Measurements from ENCODE around the gene C22orf42.

The C22orf42 gene

DNA sequence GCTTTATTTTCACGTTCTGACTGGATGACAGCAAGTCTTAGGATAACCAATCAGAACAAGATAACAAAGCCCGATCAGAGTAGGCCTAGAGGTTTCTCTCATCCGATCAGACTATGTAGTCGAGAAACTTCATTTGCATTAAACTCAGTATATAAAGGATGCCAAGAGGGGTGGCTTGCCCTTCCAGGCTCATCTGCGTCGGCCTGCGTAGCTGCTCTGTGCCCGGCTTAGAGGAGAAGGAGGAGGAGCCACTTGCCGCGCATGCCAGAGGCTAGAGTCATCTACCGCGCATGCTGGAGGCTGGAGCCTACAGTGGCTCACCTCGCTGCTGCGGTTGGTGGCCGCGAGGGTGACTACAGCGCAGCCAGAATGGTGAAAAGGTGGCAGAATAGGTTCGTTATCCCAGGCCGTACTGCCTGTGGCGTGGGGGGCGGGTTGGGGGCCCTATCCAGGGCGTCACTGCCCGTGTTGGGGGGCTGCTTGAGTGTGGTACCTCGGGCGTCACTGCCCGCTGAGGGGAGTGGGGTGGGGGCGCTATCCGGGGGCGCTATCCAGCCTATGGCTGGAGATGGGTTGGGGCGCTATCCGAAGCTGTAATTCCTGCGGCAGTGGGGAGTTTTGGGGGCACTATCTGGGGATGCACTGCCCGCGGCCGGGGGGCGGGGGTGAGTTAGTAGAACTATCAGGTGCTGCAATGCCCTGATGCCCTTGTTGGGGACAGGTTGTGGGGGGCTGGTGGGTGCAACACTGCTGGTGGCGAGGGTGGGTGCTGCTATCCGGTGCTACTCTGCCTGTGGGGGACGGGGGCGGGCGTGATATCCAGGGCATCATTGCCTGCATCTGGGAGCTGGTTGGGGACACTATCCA lies 46.0 kb upstream of the C22orf42 start, which contains the start of gene RFPL2:
Gene RFPL2 (minus strand): TSS at position 218 of the 867 bp plus-strand sequence. CDS start 2,622 bp downstream, outside the sequence.
- TF ChIP-seq, protein P1, sequence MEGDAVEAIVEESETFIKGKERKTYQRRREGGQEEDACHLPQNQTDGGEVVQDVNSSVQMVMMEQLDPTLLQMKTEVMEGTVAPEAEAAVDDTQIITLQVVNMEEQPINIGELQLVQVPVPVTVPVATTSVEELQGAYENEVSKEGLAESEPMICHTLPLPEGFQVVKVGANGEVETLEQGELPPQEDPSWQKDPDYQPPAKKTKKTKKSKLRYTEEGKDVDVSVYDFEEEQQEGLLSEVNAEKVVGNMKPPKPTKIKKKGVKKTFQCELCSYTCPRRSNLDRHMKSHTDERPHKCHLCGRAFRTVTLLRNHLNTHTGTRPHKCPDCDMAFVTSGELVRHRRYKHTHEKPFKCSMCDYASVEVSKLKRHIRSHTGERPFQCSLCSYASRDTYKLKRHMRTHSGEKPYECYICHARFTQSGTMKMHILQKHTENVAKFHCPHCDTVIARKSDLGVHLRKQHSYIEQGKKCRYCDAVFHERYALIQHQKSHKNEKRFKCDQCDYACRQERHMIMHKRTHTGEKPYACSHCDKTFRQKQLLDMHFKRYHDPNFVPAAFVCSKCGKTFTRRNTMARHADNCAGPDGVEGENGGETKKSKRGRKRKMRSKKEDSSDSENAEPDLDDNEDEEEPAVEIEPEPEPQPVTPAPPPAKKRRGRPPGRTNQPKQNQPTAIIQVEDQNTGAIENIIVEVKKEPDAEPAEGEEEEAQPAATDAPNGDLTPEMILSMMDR (IDR thresholded peaks at IDR 0.05; ENCODE audit: extremely low read depth, missing control alignments): no peak
- DNase-seq (ENCODE audit: low spot score): no peak

DNA sequence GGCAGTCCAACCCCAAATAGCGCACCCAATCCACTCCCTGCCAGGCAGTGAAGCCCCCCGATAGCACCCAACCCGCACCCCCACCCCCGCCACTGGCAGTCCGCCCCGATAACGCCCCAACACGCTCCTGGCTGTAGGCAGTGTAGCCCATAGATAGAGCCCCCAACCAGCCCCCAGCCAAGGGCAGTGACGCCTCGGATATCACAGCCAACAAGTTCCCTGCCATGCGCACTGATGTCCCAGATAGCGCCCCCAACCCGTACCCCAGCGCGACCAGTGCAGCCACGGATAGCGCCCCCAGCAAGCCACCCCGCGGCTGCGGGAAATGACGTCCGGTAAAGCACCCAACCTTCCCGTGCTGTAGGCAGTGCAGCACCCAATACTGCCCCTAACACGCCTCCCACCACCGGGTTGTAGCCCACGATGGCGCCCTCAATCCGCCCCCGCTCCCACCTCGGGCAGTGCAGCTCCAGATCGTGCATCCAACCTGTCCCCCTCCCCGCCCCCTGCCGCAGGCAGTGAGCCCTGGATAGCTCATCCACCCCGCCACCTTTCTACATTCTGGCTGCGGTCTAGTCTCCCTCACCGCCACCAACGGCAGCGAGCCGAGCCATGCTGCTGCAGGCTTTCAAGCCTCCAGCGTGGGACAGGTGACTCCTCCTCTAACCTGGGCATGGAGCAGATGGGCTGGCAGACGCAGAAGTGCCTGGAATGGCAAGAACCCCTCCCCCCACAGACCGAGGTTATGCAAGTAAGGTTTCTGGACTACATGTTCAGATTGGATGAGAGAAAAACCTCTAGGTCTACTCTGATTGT lies 45.1 kb upstream of the C22orf42 start:
- DNase-seq (ENCODE audit: low spot score): no peak

DNA sequence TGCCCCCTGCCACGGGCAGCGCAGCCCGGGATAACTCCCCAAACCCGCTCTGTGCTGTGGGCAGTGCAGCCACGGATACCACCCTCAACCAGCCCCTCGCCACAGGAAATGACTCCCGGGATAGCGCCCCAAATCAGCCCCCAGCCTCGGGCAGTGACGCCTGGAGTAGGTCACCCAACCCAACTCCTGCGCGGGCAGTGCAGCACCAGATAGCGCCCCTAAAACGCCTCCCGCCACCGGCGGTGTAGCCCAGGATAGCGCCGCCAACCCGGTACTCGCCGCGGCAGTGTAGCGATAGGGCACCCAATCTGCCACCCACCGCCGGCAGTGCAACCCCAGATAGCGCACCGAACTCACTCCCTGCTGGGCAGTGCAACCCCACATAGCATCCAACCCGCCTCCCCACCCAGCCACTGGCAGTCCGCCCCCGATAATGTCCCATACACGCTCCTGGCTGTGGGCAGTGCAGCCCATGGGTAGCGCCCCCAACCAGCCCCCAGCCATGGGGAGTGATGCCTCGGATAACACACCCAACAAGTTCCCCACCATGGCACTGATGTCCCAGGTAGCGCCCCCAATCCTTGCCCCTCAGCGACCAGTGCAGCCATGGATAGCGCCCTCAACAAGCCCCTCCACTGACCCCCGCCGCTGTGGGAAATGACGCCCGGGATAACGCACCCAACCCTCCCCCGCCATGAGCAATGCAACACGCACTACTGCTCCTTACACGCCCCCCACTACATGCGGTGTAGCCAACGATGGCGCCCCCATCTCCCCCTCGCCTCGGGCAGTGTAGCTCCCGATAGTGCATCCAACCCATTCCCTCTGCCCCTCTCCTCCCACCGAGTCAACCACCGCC lies 44.3 kb upstream of the C22orf42 start:
- no peak for DNase-seq (ENCODE audit: low spot score)
- TF ChIP-seq, protein P1 (IDR thresholded peaks at IDR 0.05; ENCODE audit: extremely low read depth, missing control alignments): no peak

More for the DNA sequence above, 45.1 kb upstream of the C22orf42 start:
- TF ChIP-seq, protein P1 (IDR thresholded peaks at IDR 0.05; ENCODE audit: extremely low read depth, missing control alignments): no peak

DNA sequence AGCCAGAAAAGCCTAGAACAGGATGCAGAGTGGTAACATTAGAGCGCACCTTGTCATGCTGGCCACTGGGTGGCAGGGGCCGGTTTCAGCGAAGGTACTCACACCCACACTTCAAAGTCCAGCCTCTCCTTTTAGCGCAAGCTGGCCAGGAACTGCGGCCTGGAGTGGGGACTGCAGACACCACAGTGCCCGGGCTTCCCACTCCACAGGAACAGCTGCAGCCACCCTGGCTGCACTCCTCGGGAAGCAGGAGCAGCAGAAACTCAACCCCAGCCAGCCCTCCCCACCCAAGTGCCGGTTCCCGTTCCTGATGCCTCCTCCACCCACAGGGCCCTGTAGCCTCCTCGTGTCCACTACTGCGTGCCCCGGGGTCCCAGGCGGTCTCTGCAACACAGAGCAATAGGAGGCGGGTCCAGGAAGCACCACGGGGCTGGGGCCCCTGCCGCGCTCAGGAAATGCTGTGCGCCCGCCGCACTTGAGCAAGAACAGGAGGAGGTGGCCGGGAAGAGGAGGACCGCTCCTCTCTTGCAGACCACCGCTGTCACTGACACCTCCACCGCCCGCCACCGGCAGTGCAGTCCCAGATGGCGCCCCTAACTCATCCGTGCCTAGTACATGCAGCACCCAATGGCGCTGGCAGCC lies 43.6 kb upstream of the C22orf42 start:
- TF ChIP-seq, protein P1 (IDR thresholded peaks at IDR 0.05; ENCODE audit: extremely low read depth, missing control alignments): no peak
- no peak for DNase-seq (ENCODE audit: low spot score)

DNA sequence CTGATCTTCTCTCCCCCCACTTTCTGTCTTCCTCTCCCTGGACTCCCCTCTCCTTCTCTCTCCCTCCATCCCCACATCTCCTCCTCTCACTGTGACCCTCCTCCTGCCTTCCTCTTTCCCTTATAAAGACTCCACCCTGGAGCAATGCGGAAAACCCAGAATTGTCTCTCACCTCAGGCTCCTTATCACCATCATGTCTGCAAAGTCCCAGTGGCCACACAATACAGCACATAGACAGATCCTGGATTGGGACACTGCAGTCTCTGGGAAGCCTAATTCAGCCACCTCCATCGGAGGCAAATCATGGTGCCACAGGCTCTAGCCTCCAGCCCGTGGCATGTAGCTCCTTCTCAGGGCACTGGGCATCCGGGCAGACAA lies 43.0 kb upstream of the C22orf42 start:
- DNase-seq (ENCODE audit: low spot score): no peak
- TF ChIP-seq, protein P1 (IDR thresholded peaks at IDR 0.05; ENCODE audit: extremely low read depth, missing control alignments): no peak

DNA sequence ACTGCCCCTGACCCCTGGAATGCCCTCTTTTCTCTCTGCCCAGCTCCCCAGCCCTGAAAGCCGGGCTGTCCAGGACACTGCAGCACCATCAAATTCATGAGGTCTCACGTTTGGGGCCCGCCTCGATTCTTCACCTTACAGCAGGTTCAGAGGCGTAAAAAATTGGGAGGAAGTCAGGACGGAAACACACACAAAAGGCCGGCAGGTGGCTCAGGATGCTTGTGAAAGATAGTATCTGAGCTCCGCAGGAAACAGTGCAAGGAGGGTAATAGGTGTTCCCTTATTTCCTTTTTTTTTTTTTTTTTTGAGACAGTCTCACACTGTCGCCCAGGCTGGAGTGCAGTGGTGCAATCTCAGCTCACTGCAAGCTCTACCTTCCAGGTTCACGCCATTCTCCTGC lies 41.6 kb upstream of the C22orf42 start:
- no peak for DNase-seq (ENCODE audit: low spot score)
- TF ChIP-seq, protein P1 (IDR thresholded peaks at IDR 0.05; ENCODE audit: extremely low read depth, missing control alignments): no peak

Measured in GM20000 (cell line).